Kidney capillary endothelial cell (primary cell): Measurements from ENCODE around the gene SMPD3.

Experiments used
- DNase-seq: peaks from one replicate; pipeline ENCODE4 v3.0.0-alpha.2; 2018; ENCODE audit warnings: low spot score

The SMPD3 gene

GRCh38 chr16:68356249-68356918 lies 91.9 kb downstream of the SMPD3 start:
- DNase-seq: no peak

DNA sequence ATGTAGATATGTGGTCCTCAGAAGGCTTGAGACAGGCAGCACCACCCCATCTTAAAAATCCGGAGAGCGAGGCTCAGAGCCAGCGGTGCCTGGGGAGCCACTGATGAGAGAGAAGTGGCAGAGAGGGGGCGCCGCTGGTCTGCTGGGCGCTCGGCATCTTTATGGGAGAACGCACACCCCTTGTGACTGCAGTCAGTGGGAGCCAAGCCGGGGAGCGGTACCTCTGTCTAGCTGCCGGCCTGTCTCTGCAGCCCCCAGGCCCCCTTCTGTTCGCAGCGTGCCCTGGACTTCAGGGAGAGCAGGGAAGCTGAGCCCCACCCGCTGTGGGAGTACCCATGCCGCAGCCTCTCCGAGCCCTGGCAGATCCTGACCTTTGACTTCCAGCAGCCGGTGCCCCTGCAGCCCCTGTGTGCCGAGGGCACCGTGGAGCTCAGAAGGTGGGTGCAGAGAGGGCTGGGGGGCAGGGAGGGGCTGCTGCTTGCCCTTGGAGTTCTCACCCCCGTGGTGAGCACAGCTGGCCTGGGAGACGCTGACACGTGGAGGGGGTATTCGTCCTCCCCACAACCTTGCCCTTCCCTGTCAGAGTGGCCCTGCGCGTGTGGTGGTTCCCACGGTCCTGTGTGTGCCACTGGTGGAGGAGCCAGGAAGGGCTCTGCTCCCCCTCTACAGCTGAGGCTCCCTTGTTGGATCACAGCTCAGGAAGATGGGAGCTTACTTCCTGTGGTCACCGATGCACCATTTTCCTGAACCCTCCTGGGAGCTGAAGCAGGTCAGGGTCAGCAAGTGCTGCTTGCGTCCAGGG lies 92.7 kb downstream of the SMPD3 start:
- DNase-seq: no peak

DNA sequence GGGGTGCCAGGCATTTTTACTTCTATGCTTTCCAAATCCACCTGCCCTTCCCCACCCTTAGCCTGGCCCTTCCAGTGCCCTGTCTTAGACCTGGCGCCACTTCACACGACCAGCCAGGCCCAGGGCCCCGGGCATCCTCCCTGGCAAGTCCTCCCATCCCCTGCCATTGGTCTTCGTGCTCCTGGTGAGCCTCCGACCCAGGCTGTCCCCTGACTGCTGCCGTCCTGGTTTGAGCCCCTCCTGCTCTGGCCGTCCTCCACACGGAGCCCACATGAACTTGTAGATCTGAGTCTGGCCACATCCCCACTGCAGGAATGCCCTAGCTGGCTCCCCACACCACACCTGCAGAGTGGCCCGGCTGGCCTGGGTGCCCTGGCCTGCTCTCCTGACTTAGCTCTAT lies 93.5 kb downstream of the SMPD3 start:
- no peak for DNase-seq

DNA sequence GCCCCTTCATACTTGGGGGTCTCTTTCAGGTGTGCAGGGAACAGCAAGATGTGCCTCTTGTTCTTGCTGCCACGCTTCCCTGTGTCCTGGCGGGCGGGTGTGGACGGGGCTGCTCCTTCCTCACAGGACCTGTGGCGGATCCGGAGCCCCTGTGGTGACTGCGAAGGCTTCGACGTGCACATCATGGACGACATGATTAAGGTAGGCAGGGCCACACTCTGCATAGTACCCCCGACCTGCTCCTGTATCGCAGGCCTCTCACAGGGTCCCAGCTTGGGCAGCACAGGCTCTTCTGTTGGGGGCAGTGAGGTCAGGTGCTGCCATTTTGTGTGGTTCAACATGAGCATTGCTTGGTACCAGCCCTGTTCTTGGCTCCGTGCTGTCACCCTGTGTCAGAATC lies 94.9 kb downstream of the SMPD3 start:
- DNase-seq: no peak

DNA sequence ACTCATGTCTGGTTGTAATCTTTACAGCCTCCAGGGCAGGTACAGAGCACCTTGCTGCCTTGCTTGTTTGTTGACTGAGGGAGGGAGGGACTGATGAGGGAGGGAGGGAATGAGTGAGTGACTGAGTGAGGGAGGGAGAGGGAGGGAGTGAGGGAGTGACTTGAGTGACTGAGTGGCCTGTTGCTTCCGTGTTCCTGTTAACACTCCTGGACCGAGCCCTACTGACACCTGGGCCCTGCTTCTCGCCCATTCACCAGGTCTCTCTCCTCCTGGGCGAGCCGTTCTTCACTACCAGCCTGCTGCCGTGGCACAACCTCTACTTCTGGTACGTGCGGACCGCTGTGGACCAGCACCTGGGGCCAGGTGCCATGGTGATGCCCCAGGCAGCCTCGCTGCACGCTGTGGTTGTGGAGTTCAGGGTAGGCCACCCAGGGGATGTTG lies 96.3 kb downstream of the SMPD3 start:
- no peak for DNase-seq

- no peak for DNase-seq
Measured at GRCh38 chr16:68351463-68351862, 96.8 kb downstream of the SMPD3 start.

- no peak for DNase-seq
Measured at GRCh38 chr16:68350813-68351350, 97.4 kb downstream of the SMPD3 start.

DNA sequence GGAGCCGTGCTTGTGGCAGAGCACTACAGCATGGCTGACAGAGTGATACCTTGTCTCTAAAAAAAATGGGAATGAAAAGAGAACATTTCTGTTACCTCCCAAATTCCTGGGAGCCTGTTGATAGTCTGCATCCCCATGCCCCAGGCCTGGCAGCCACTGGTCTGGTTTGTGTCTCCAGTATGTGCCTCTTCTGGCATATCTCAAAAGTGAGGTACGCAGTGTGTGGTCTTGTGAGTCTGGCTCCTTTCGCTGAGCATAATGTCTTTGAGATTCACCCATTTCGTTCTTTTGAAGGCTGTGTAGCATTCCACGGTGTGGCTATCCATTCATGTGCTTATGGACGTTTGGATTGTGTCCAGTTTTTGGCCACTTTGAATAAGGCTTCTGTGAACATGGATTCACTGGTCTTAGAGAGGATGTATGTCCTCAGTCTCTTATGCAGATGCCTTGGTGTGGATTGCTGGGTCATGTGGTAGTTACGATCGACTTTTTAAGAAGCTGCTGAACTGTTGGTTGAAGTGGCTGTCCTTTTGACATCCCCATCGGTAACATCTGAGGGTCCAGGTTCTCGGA lies 98.4 kb downstream of the SMPD3 start:
- DNase-seq: no peak

DNA sequence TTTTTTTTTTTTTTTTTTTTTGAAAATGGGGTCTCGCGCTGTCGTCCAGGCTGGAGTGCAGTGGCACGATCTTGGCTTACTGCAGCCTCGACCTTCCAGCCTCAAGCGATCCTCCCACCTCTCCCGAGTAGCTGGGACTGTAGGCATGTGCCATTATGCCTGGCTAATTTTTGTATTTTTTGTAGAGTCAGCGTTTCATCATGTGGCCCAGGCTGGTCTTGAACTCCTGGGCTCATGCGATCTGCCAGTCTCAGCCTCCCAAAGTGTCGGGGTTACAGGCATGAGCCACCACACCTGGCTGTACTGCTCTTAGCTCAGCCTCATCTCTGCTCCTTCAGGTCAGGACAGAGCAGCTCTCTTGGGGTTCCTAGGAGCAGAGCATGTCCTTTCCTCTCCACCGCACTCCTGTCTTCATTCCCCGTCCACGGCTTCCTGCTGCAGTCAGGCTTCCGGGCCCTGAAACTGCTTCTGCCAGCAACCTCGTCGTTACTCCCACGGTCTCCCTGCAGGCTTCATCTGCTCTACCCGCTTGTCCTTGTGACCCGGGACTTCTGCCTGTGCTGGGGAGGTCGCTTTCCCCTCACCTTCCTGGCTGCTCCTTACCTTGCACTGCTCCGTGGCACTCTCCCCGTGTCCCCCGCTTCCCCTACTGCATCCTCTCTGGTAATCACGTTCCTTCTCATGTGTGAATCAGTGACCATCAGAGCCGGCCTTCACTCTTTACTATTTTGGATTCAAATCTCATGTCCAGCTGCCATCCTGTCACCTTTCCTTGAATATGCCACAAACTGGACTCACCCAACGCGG lies 99.5 kb downstream of the SMPD3 start:
- no peak for DNase-seq

GRCh38 chr16:68347605-68348004 lies 100.7 kb downstream of the SMPD3 start:
- no peak for DNase-seq

GRCh38 chr16:68346892-68347480 lies 101.3 kb downstream of the SMPD3 start:
- no peak for DNase-seq

DNA sequence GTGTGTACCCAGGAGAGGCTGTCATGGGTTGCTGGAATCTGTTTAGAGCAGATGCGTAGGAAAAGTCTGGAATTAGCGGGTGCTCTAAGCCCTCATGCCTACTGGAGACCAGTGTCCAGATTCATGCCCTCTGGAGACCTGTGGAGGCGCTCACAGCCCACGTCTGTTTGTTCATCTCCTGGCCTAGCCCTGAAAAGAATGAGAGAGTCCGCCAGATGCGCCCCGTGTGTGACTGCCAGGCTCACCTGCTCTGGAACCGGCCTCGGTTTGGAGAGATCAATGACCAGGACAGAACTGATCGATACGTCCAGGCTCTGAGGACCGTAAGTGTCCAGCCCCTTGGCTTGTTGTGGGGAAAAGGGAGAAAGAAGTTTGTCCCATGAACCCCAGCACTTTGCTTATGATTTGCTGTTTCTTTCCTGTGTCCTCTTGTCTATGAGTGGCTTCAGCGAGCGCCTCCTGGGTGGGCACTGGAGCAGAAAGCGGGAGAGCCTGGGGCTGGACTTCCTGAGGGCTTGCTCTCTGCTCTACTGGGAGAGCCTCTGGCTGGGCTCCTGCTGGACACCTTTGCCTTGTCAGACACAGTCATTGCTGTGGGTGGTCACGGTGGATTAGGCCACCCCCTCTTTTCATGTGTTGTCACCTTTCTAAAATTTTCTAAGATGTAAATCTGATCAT lies 102.2 kb downstream of the SMPD3 start:
- DNase-seq: no peak

GRCh38 chr16:68345351-68345810 lies 102.9 kb downstream of the SMPD3 start:
- DNase-seq: no peak

- DNase-seq: no peak
Measured at GRCh38 chr16:68344252-68344651, 104.1 kb downstream of the SMPD3 start.

DNA sequence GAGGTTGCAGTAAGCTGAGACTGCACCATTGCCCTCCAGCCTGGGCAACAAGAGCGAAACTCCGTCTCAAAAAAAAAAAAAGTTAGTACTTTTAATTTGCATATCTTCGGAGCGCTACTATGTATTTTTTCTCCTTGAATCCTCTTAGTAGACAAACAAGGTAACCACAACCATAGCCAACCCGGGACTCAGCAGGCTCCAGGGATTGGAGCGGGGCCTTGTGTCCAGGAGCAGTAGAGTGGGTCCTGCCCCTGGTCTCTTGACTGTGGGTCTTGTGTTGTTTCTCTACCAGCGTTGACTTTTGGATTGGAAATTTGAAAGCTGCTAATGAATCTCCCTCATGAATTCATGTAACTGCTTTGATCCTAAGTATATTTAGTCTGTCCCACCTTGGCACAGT lies 105.2 kb downstream of the SMPD3 start:
- DNase-seq: no peak

- DNase-seq: no peak
Measured at GRCh38 chr16:68342620-68343019, 105.7 kb downstream of the SMPD3 start.

- DNase-seq: no peak
Measured at GRCh38 chr16:68339214-68339613, 109.1 kb downstream of the SMPD3 start.

DNA sequence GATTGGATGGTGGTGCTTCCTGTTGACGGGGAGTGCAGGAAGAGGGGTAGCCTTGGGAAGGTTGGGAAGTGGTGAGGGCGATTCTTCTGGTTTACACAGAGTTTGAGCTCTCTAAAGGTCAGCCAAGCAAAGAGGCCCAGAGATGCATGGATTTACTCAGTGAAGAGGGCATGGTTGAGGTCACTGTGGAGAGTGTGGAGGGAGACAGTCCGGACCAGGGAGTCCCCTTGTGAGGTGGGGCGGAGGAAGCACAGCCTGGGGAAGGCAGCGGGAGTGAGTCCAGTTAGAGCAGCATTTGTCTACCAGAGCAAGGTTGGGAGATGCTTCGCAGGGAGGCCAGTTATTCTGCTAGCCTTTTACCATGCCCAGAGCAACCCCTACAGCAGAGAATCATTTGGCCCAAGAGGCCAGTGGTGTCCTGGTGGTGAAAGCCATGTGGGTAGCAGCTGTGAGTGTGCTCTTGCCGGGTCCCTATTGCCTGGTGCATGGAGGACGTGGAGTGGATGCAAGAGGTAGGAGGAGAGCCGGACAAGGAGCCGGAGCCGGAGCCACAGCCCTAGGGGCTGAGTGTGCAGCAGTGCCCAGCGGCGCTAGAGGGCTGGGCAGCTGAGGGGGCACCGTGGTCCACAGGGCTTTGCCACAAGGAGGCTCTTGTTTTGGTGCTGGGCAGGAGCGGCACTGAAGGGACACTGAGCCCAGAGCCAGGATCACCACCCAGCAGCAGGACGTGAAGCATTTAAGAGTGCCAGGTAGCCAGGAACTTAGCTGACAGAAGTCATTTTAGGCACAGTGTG lies 109.8 kb downstream of the SMPD3 start:
- DNase-seq: no peak

DNA sequence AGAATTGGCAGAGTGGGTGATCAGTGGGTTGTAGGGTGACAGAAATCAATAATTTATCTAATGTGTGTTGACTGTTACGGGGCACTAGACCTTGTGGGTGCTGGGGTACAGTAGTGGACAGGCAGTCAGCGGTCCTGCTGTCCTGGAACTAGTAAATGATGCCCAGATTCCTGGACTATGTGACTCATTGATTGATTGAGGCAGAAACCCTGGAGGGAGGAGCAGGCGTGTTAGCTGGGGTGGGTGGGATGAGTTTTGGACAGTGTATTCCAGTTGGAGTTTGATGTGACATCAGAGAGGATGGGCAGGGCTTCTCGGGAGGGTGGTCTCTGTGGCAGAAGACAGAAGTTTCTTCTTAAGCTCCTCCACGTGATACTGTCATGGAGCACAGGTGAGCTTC lies 113.1 kb downstream of the SMPD3 start:
- no peak for DNase-seq

- peak; percentile 97 for DNase-seq
Measured at GRCh38 chr16:68332411-68333121, 115.7 kb downstream of the SMPD3 start.
